Type B pancreatic cell (in vitro differentiated cells): ENCODE measurements around the gene RAI14. TPM values are rescaled to one million over a fixed set of nuclear protein-coding genes. Genes with fewer than 3 reads are reported as not detected.
"Not testable (repeated sequence)": the region's sequence is repeated elsewhere in the genome, so short reads cannot be mapped to it uniquely, and the experiment has no call there.

ENCODE experiments used
- DNase-seq: peaks from one replicate; pipeline ENCODE4 v3.0.0; 2021; ENCODE audit warnings: mixed read lengths; ENCODE audit not compliant: unreplicated experiment; ENCODE audit errors: extremely low spot score
- H3K27ac Mint-ChIP-seq: 2 replicates; pipeline ENCODE4 v1.8.0; 2021; ENCODE audit warnings: mild to moderate bottlenecking, mixed read lengths
- H3K27me3 Mint-ChIP-seq: 2 replicates; pipeline ENCODE4 v1.8.0; 2021; ENCODE audit warnings: mixed read lengths
- H3K36me3 Mint-ChIP-seq: 2 replicates; pipeline ENCODE4 v1.8.0; 2021; ENCODE audit warnings: mixed read lengths
- H3K4me1 Mint-ChIP-seq: one replicate; pipeline ENCODE4 v1.8.0; 2021; ENCODE audit warnings: mixed read lengths; ENCODE audit not compliant: unreplicated experiment
- H3K4me3 Mint-ChIP-seq: 2 replicates; pipeline ENCODE4 v1.8.0; 2021; ENCODE audit warnings: mild to moderate bottlenecking, mixed read lengths
- H3K9me3 Mint-ChIP-seq: 2 replicates; pipeline ENCODE4 v1.8.0; 2021; ENCODE audit warnings: mixed read lengths
- CTCF ChIP-seq: fragments of 200-600 bp; sonication (generic); conservative IDR thresholded peaks from 2 replicates; pipeline ENCODE4 v1.5.0; 2021; ENCODE audit warnings: antibody characterized with exemption, mild to moderate bottlenecking
- total RNA-seq: library from RNA; stranded (reverse); gene quantifications from 2 replicates; pipeline ENCODE4 v1.2.1, GENCODE V29; 2021; ENCODE audit warnings: low replicate concordance

RAI14 gene
- total RNA-seq, 1 donor from 2014 or later = 102 TPM

- Mint-ChIP-seq H3K27me3 (no peaks in the 10 kb centered on the region), H3K4me3 (no peak overlapping the region), H3K9me3 (no peaks in the 10 kb centered on the region), H3K36me3 (peaks cover 31% of the 10 kb centered on the region), H3K4me1 (peaks cover 48% of the 10 kb centered on the region), H3K27ac (no peak overlapping the region)
- DNase-seq = no peak
- TF ChIP-seq CTCF = no peak
These were observed 93.3 kb downstream of the RAI14 start for GRCh38 chr5:34749431-34749873.

- Mint-ChIP-seq H3K4me3 (no peak overlapping the region), H3K9me3 (no peaks in the 10 kb centered on the region), H3K4me1 (peaks cover 55% of the 10 kb centered on the region), H3K27ac (no peak overlapping the region), H3K27me3 (no peaks in the 10 kb centered on the region), H3K36me3 (peaks cover 31% of the 10 kb centered on the region)
- no peak for TF ChIP-seq CTCF
- no peak for DNase-seq
These were observed 94.1 kb downstream of the RAI14 start for GRCh38 chr5:34750206-34750605.

GRCh38 chr5:34751807-34752736, 95.9 kb downstream of the RAI14 start:
- Mint-ChIP-seq H3K9me3 (no peaks in the 10 kb centered on the region), H3K4me3 (no peak overlapping the region), H3K36me3 (peaks cover 28% of the 10 kb centered on the region), H3K27me3 (no peaks in the 10 kb centered on the region), H3K27ac (no peak overlapping the region), H3K4me1 (peaks cover 61% of the 10 kb centered on the region)
- DNase-seq = no peak
- TF ChIP-seq CTCF = no peak

GRCh38 chr5:34753236-34753635, 97.1 kb downstream of the RAI14 start:
- not testable (repeated sequence) for H3K4me3 Mint-ChIP-seq, DNase-seq, H3K9me3 Mint-ChIP-seq, H3K27ac Mint-ChIP-seq, H3K27me3 Mint-ChIP-seq
- H3K36me3 Mint-ChIP-seq = peaks cover 30% of the 10 kb centered on the region
- H3K4me1 Mint-ChIP-seq = peaks cover 66% of the 10 kb centered on the region

GRCh38 chr5:34755926-34756325, 99.8 kb downstream of the RAI14 start:
- Mint-ChIP-seq H3K4me1 (peaks cover 49% of the 10 kb centered on the region), H3K27me3 (no peaks in the 10 kb centered on the region), H3K27ac (no peak overlapping the region), H3K36me3 (peaks cover 40% of the 10 kb centered on the region), H3K4me3 (no peak overlapping the region), H3K9me3 (peaks cover 5% of the 10 kb centered on the region)
- no peak for DNase-seq
- TF ChIP-seq CTCF = no peak

GRCh38 chr5:34756781-34757624, 100.9 kb downstream of the RAI14 start:
- Mint-ChIP-seq H3K36me3 (peaks cover 43% of the 10 kb centered on the region), H3K4me1 (peaks cover 48% of the 10 kb centered on the region), H3K9me3 (peaks cover 5% of the 10 kb centered on the region), H3K27me3 (no peaks in the 10 kb centered on the region), H3K27ac (peak overlapping the region; percentile 39), H3K4me3 (no peak overlapping the region)
- DNase-seq = no peak
- TF ChIP-seq CTCF = no peak
